Fibroblast of skin of scalp (primary cell): ENCODE data around the gene ZFYVE26.
"Not testable (repeated sequence)": the region's sequence is repeated elsewhere in the genome, so short reads cannot be mapped to it uniquely, and the experiment has no call there.

Source experiments
- DNase-seq: peaks from one replicate; pipeline ENCODE4 v3.0.0-alpha.2; 2013

The ZFYVE26 gene

GRCh38 chr14:67749341-67750084 lies 66.9 kb downstream of the ZFYVE26 start:
- peak; percentile 4 for DNase-seq

DNA sequence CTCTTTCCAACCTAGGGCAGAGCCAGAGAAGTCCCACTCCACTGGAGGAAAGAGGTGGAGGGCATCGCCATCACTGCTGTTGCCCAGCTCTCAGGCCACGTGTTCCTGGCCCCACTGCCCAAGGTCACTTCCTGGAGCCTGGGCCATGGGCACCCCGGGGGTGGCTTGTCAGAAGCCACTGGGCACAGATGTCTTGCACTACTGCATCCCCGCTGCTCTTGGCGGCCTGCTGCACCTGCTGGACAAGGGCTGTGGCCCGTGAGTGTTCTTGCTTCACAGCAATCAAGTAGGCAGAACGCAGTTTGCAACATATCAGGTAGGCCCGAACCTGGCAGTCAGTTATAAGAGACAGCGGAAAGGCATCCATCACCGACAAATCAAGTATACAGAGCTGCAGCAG lies 68.1 kb downstream of the ZFYVE26 start:
- no peak for DNase-seq

GRCh38 chr14:67746927-67747326 lies 69.5 kb downstream of the ZFYVE26 start:
- no peak for DNase-seq

- DNase-seq, result no peak
Measured at GRCh38 chr14:67744046-67744445, 72.3 kb downstream of the ZFYVE26 start.

DNA sequence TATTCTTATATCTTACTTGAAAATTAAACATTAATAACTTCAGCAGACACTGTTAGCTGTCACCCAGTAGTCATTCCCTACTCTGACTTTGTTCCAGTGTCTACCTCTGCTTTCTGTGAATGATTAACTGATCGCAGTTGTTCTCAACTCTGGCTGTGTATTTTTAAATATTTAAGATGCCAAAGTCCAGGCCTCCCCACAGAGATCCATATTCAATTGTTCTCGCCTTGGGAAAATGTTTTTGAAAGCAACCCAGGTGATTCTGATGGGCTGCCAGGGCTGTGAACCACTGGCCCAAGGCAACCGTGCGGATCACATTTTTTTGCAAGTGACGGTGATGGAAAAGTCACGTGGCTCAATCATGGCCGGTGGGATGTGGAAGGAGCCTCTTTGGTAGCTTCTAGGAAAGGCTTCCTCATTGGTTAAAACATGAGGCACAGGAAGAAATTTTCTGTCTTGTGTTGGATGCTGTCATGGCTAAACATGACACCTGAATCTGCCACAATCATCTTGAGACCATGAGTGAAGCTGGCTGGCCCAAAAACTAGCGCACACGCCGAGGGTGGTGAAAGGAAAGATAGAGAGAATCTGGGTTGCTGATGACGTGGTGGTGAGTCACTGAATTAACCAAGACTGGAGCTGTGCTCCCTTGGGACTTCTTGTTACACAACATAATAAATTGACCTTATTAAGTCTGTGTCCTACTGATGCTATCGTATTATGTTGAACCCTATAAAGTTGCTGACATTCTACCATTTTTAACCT lies 77.5 kb downstream of the ZFYVE26 start:
- peak; percentile 92 for DNase-seq

DNA sequence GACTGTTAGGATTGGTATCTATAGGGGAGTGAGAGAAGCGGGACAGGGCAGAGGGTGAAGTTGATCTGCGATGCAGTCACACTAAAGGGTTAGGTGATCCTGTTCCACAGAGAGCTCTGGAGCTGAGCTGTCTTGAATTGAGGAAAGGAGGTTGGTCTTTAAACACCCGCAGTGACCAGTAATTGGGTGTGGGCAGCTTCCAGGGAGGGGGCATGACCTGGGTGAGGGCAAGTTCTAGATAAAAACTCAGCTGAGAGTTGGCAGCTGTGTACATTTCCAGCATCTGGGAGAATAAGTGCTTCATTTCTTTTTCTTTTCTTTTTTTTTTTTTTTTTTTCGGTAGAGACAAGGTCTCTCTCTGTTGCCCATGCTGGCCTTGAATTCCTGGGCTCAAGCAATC lies 79.6 kb downstream of the ZFYVE26 start:
- no peak for DNase-seq

DNA sequence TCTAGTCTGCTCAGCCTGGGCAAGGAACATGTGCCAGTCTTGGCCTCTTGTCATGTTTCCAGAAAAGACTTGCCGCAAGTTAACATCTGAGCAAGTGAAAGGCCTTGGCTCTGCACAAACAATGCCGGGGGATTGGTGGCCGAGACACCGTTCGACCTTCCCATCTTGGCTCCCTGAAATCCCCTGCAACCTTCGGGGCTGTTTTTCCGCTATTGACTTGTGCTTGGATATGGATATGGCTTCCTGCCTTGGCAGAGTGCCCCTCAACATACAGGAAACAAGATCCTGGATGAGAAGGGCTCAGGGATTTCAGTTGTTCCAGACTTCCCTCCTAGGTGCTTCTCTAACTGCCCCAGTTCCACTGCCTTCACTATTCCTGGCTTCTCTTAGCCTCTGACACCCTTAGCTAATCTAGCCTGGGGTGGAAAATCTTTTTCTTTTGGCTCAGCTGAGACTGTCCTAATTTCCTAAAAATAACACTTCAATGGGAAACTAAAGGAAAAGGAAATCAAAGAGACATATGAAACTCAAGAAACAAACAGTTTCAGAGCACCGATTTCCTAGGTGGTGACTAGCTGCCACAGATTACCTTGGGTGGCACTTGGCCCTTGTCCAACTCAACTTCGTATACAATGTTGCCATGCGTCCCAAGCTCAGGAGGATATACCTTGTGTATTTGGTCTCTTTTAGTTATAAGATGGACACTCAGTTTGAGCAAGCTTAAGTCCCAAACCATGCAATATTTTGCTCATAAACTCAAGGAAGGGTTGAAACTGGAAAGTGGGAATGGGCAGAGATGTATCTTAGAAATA lies 80.8 kb downstream of the ZFYVE26 start:
- no peak for DNase-seq

- no peak for DNase-seq
Measured at GRCh38 chr14:67734675-67735074, 81.7 kb downstream of the ZFYVE26 start.

- DNase-seq, result peak; percentile 9
Measured at GRCh38 chr14:67733616-67734015, 82.8 kb downstream of the ZFYVE26 start.

DNA sequence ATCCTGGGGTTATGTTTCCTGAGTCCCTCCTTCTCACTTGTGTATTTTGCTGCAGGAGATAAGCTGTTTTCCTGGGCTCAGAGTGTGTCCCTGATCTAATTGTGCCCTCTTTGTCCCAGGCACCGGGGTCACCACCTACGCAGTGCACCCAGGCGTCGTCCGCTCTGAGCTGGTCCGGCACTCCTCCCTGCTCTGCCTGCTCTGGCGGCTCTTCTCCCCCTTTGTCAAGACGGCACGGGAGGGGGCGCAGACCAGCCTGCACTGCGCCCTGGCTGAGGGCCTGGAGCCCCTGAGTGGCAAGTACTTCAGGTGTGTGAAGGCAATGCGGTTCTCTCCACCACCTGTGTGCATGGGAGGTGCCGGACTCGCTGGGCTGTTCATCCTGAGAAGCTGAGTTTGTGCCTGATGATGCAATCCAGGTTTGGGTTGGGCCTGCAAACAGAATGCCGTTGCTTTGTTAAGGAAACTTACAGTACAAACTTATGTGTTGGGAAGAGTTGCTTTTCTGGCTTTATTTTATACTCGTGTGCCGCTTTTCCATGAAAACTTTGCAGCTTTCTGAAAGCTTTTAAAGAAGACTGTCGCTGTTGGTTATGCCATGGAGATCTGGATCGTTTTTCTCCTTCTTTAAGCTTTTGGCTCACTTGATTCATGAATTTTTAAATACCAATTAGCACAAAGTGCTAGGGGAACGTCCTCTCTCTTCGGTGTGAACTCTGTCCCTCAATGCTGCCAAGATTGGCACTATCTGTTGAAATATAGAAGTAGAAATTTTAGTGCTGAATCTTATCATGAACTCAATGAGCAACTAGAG lies 87.1 kb downstream of the ZFYVE26 start:
- DNase-seq, result no peak

- no peak for DNase-seq
Measured at GRCh38 chr14:67728258-67728657, 88.1 kb downstream of the ZFYVE26 start.

GRCh38 chr14:67727361-67727760 lies 89.0 kb downstream of the ZFYVE26 start:
- DNase-seq, result no peak

- no peak for DNase-seq
Measured at GRCh38 chr14:67725171-67725570, 91.2 kb downstream of the ZFYVE26 start.

DNA sequence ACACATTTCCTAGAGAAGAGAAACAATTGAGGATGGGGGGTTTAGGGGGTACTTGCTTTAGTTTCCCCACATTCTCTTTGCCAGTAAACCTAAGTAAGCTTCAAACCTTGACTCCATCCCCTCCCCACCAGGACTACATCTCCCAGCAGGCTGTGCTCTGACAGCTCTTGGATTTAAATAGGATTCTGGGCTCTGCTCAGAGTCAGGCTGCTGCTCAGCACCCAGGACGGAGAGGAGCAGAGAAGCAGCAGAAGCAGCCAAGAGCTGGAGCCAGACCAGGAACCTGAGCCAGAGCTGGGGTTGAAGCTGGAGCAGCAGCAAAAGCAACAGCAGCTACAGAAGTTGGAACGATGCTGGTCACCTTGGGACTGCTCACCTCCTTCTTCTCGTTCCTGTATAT lies 94.1 kb downstream of the ZFYVE26 start:
- peak; percentile 5 for DNase-seq

- no peak for DNase-seq
Measured at GRCh38 chr14:67721875-67722274, 94.5 kb downstream of the ZFYVE26 start.

GRCh38 chr14:67719866-67720265 lies 96.5 kb downstream of the ZFYVE26 start:
- no peak for DNase-seq

- DNase-seq, result not testable (repeated sequence)
Measured at GRCh38 chr14:67719385-67719784, 97.0 kb downstream of the ZFYVE26 start.

GRCh38 chr14:67718265-67718664 lies 98.1 kb downstream of the ZFYVE26 start:
- DNase-seq, result no peak

GRCh38 chr14:67717048-67717447 lies 99.3 kb downstream of the ZFYVE26 start:
- DNase-seq, result no peak

DNA sequence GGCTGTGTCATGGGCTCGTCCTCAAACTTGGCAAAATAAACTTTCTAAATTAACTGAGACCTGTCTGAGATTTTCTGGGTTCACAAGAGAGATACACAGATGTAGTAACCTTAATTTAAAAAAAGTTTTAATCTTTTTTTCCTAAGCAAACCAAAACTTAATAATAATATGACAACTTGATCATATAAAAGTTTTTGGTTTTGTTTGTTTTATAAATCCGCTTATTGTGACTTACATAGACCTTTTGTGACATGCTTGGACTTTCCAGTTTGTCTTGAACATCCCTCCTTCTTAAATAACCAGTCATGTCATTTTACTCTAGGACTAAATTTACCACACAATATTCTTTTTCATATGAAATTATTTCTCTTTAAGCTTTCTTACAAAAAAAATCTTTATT lies 106.2 kb downstream of the ZFYVE26 start:
- no peak for DNase-seq

GRCh38 chr14:67709796-67710195 lies 106.6 kb downstream of the ZFYVE26 start:
- not testable (repeated sequence) for DNase-seq

GRCh38 chr14:67709346-67709745 lies 107.0 kb downstream of the ZFYVE26 start:
- DNase-seq, result not testable (repeated sequence)
